GM10248 (cell line): ENCODE results near the gene OGG1.

ENCODE experiments used
- CTCF ChIA-PET: fragments of 300-600 bp; sonication (Branson Sonifier 250); formaldehyde crosslinking; extraction: SDS; loops from one replicate; lab custom pipeline; 2021; ENCODE audit warnings: antibody characterized with exemption; lab: Yijun Ruan, JAX
- POLR2A ChIA-PET: fragments of 350-650 bp; sonication (Branson Sonifier 250); formaldehyde crosslinking; extraction: SDS; loops from one replicate; lab custom pipeline; 2020; ENCODE audit warnings: antibody characterized with exemption; lab: Yijun Ruan, JAX
- DNase-seq: peaks from one replicate; pipeline ENCODE4 v3.0.0; 2012; ENCODE audit errors: extremely low spot score
- TF ChIP-seq, protein P1 (sequence below): IDR thresholded peaks from 2 replicates; pipeline ENCODE4 v1.5.1; 2012; ENCODE audit warnings: mild to moderate bottlenecking, low read depth; ENCODE audit errors: extremely low read depth, missing control alignments, control extremely low read depth

Gene OGG1

DNA sequence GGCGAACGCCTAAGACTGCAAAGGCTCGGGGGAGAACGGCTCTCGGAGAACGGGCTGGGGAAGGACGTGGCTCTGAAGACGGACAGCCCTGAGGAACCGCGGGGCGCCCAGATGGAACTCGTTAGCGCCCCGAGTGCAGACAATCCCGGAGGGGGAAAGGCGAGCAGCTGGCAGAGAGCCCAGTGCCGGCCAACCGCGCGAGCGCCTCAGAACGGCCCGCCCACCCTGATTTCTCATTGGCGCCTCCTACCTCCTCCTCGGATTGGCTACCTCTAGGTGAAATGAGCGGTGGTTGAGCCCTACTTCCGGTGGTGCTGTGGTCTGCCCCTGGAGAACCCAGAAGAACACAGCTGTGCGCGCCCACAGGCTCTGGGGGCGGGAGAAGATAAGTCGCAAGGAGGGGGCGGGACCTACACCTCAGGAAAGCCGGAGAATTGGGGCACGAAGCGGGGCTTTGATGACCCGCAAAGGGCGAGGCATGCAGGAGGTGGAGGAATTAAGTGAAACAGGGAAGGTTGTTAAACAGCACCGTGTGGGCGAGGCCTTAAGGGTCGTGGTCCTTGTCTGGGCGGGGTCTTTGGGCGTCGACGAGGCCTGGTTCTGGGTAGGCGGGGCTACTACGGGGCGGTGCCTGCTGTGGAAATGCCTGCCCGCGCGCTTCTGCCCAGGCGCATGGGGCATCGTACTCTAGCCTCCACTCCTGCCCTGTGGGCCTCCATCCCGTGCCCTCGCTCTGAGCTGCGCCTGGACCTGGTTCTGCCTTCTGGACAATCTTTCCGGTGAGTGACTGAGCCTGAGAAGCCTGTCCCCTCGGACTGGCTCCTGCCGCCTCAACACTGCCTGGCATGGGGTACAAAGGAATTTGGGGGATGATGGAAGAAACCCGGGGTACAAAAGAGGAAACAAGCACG, at the start of gene OGG1:
Gene OGG1 (plus strand): TSS at position 308 of the 911 bp plus-strand sequence. CDS start 335 bp downstream, at position 643.
- TF ChIP-seq, protein P1, sequence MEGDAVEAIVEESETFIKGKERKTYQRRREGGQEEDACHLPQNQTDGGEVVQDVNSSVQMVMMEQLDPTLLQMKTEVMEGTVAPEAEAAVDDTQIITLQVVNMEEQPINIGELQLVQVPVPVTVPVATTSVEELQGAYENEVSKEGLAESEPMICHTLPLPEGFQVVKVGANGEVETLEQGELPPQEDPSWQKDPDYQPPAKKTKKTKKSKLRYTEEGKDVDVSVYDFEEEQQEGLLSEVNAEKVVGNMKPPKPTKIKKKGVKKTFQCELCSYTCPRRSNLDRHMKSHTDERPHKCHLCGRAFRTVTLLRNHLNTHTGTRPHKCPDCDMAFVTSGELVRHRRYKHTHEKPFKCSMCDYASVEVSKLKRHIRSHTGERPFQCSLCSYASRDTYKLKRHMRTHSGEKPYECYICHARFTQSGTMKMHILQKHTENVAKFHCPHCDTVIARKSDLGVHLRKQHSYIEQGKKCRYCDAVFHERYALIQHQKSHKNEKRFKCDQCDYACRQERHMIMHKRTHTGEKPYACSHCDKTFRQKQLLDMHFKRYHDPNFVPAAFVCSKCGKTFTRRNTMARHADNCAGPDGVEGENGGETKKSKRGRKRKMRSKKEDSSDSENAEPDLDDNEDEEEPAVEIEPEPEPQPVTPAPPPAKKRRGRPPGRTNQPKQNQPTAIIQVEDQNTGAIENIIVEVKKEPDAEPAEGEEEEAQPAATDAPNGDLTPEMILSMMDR, result no peak
- POLR2A ChIA-PET, result interaction anchor here (0.5 to 2.9 kb wide), 6 partner anchors 14 to 365 kb away, joined by 3 to 11 read pairs (median 4); partner anchors contain the start of genes ARPC4, BRPF1, EMC3 and TADA3
- CTCF ChIA-PET, result interaction anchor here (0.8 to 4.5 kb wide), 7 partner anchors 9 to 78 kb away, joined by 3 to 21 read pairs (median 3); partner anchors contain the start of genes ARPC4 and TADA3
- peak; percentile 98 for DNase-seq

DNA sequence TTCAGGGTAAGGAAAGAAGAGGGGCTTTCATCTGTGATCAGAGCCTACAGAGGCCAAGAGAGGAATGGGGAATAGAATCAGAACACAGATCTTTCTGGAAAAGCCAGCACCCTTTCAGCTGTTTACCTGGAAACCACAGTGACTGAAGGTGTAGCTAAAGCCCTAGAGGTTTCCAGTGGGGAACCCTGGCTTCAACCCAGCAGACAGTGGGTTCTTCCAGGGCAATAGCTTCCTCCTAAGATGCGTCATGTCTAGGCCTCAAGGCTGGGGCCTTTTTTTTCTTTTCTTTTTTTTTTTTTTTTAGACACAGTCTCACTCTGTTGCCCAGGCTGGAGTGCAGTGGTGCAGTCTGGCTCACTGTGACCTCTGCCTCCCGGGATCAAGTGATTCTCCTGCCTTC, 49.2 kb upstream of the OGG1 start:
- POLR2A ChIA-PET, result no interaction called here
- no peak for DNase-seq
- TF ChIP-seq, protein P1, result no peak
- CTCF ChIA-PET, result interaction anchor here (1.1 kb wide), 2 partner anchors 32 to 48 kb away, joined by 3 read pairs; no protein-coding TSS in a partner anchor

- TF ChIP-seq, protein P1, result no peak
- ChIA-PET POLR2A (no interaction called here), CTCF (interaction anchor here (1.1 kb wide), 1 partner anchor 31 kb away, joined by 3 read pairs; no protein-coding TSS in a partner anchor)
- DNase-seq, result no peak
Measured at GRCh38 chr3:9701006-9701405, 48.7 kb upstream of the OGG1 start.

GRCh38 chr3:9701711-9702110, 48.0 kb upstream of the OGG1 start:
- DNase-seq, result no peak
- ChIA-PET POLR2A (no interaction called here), CTCF (interaction anchor here (1.1 to 1.7 kb wide), 2 partner anchors 26 to 31 kb away, joined by 3 to 4 read pairs; no protein-coding TSS in a partner anchor)
- TF ChIP-seq, protein P1, result no peak

DNA sequence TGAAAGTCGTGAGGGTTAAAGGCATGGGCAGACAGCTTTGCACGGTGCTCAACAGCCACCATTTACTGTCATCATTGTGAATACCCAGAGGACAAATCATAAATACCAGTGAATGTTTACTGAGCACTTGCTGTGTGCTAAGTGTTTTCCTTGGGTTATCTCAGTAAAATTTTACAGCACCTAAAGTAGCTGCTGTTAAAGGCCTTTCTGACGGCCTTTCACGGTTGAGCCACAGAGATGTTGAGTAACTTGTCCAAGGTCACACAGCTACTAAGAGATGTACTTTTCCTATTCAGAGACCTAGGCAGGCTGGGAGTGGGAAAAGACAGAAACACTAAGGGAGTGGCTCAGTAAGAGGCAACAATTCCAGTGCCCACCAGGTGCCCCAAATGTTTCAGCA, 46.5 kb upstream of the OGG1 start:
- TF ChIP-seq, protein P1, result no peak
- POLR2A ChIA-PET, result no interaction called here
- CTCF ChIA-PET, result interaction anchor here (0.8 to 1.7 kb wide), 3 partner anchors 23 to 199 kb away, joined by 3 to 4 read pairs (median 4); no protein-coding TSS in a partner anchor
- DNase-seq, result no peak

GRCh38 chr3:9703736-9704346, 45.9 kb upstream of the OGG1 start, which contains the start of gene CPNE9:
CPNE9 (plus strand) TSS chr3:9703833; CDS start chr3:9703997, 164 bp downstream.
- CTCF ChIA-PET, result interaction anchor here (1.4 kb wide), 1 partner anchor 200 kb away, joined by 3 read pairs; no protein-coding TSS in a partner anchor
- no peak for DNase-seq
- POLR2A ChIA-PET, result no interaction called here
- TF ChIP-seq, protein P1, result no peak
